Suprapubic skin (tissue), 4 donors: ENCODE data around the gene SLC34A3.

Experiments
- CTCF ChIP-seq, 2 donors: fragments of 200-600 bp in 1 of 2; fragments of 450-650 bp in 1 of 2; sonication (generic) in 1 of 2; IDR thresholded peaks; one replicate each; pipeline ENCODE4 v1.5.1; 2016 to 2019; ENCODE audit warnings: antibody characterized with exemption in 2 of 2, mild to moderate bottlenecking in 1 of 2, moderate library complexity in 1 of 2
- EP300 ChIP-seq: sonication (generic); formaldehyde crosslinking; IDR thresholded peaks from one replicate; pipeline ENCODE4 v1.6.1; 2017; ENCODE audit warnings: antibody characterized with exemption
- POLR2A ChIP-seq, 2 donors: fragments of 450-650 bp; IDR thresholded peaks; one replicate each; pipeline ENCODE4 v1.6.1; 2017; ENCODE audit warnings: antibody characterized with exemption in 2 of 2, mild to moderate bottlenecking in 2 of 2, moderate library complexity in 2 of 2
- POLR2AphosphoS5 ChIP-seq, 3 donors: sonication (generic); formaldehyde crosslinking; IDR thresholded peaks; one replicate each; pipeline ENCODE4 v1.6.1; 2017; ENCODE audit warnings: antibody characterized with exemption in 3 of 3

- TF ChIP-seq CTCF (IDR thresholded peaks at IDR 0.05) = no peak
- no peak for TF ChIP-seq POLR2AphosphoS5 (IDR thresholded peaks at IDR 0.05)
- no peak for TF ChIP-seq EP300
- no peak for TF ChIP-seq POLR2A (IDR thresholded peaks at IDR 0.05)
Measured at GRCh38 chr9:137237759-137238726, 7.3 kb downstream of the SLC34A3 start.
